Ectodermal cell (in vitro differentiated cells): ENCODE results near the gene AMT.
A peak's percentile ranks its signal among the peaks of the same experiment; 100 is the strongest.

Experiments used
- H3K27ac ChIP-seq: 2 replicates; pipeline ENCODE4 v1.7.0; 2013; ENCODE audit warnings: mild to moderate bottlenecking, low read depth, low read length; ENCODE audit not compliant: insufficient read depth, poor library complexity, severe bottlenecking
- H3K27me3 ChIP-seq: 2 replicates; pipeline ENCODE4 v1.7.0; 2013; ENCODE audit warnings: mild to moderate bottlenecking, low read length; ENCODE audit not compliant: insufficient read depth, control insufficient read depth, poor library complexity, severe bottlenecking
- H3K36me3 ChIP-seq: one replicate; pipeline ENCODE4 v1.7.0; 2013; ENCODE audit warnings: low read length; ENCODE audit not compliant: control insufficient read depth, insufficient read depth
- H3K4me1 ChIP-seq: one replicate; pipeline ENCODE4 v1.7.0; 2013; ENCODE audit warnings: low read length; ENCODE audit not compliant: control insufficient read depth, insufficient read depth
- H3K4me3 ChIP-seq: 2 replicates; pipeline ENCODE4 v1.7.0; 2013; ENCODE audit warnings: low read depth, low read length, control low read depth; ENCODE audit not compliant: insufficient read depth
- H3K9me3 ChIP-seq: 2 replicates; pipeline ENCODE4 v1.7.0; 2013; ENCODE audit warnings: mild to moderate bottlenecking, low read length, moderate library complexity; ENCODE audit not compliant: control insufficient read depth
- WGBS, 2 experiments: methylation state at CpG; one replicate each; pipeline ENCODE4 v1.1.7; 2013; ENCODE audit warnings: missing lambda C conversion rate in 2 of 2; 5-methylcytosine and 5-hydroxymethylcytosine counted together

Gene AMT

GRCh38 chr3:49460956-49461355 is 38.7 kb upstream of the AMT start:
- WGBS, 2 experiments: 85 to 90% methylated on average over 4 of the region's 4 CpGs
- no peaks in the 10 kb centered on the region for H3K27me3 ChIP-seq
- peak overlapping the region; percentile 84 for H3K27ac ChIP-seq
- no peaks in the 10 kb centered on the region for H3K36me3 ChIP-seq
- H3K9me3 ChIP-seq: no peaks in the 10 kb centered on the region
- no peak overlapping the region for H3K4me3 ChIP-seq
- peaks cover 44% of the 10 kb centered on the region for H3K4me1 ChIP-seq

GRCh38 chr3:49460188-49460890 is 38.1 kb upstream of the AMT start:
- no peak overlapping the region for H3K4me3 ChIP-seq
- WGBS, 2 experiments: 88 to 92% methylated on average over 2 of the region's 2 CpGs
- no peak overlapping the region for H3K27ac ChIP-seq
- H3K9me3 ChIP-seq: no peaks in the 10 kb centered on the region
- no peaks in the 10 kb centered on the region for H3K36me3 ChIP-seq
- H3K27me3 ChIP-seq: no peaks in the 10 kb centered on the region
- peaks cover 38% of the 10 kb centered on the region for H3K4me1 ChIP-seq

- 96 to 98% methylated on average over 3 of the region's 3 CpGs for WGBS, 2 experiments
- Histone ChIP-seq H3K27me3 (no peaks in the 10 kb centered on the region), H3K9me3 (no peaks in the 10 kb centered on the region), H3K36me3 (no peaks in the 10 kb centered on the region), H3K4me3 (no peak overlapping the region), H3K4me1 (peaks cover 35% of the 10 kb centered on the region), H3K27ac (no peak overlapping the region)
Observed at GRCh38 chr3:49456466-49456865, 34.2 kb upstream of the AMT start.

- H3K4me3 ChIP-seq: no peak overlapping the region
- H3K27me3 ChIP-seq: no peaks in the 10 kb centered on the region
- 68 to 70% methylated on average over 3 of the region's 3 CpGs for WGBS, 2 experiments
- peaks cover 22% of the 10 kb centered on the region for H3K4me1 ChIP-seq
- H3K9me3 ChIP-seq: no peaks in the 10 kb centered on the region
- no peak overlapping the region for H3K27ac ChIP-seq
- no peaks in the 10 kb centered on the region for H3K36me3 ChIP-seq
Observed at GRCh38 chr3:49454898-49455681, 32.8 kb upstream of the AMT start.

GRCh38 chr3:49454458-49454857 is 32.2 kb upstream of the AMT start:
- Histone ChIP-seq H3K27me3 (no peaks in the 10 kb centered on the region), H3K36me3 (no peaks in the 10 kb centered on the region), H3K4me1 (peaks cover 18% of the 10 kb centered on the region), H3K4me3 (no peak overlapping the region), H3K9me3 (no peaks in the 10 kb centered on the region), H3K27ac (no peak overlapping the region)
- 66 to 79% methylated on average over 2 of the region's 2 CpGs for WGBS, 2 experiments

GRCh38 chr3:49453621-49454020 is 31.3 kb upstream of the AMT start:
- Histone ChIP-seq H3K4me3 (no peak overlapping the region), H3K4me1 (peaks cover 10% of the 10 kb centered on the region), H3K27ac (no peak overlapping the region), H3K27me3 (no peaks in the 10 kb centered on the region), H3K36me3 (no peaks in the 10 kb centered on the region), H3K9me3 (no peaks in the 10 kb centered on the region)
- 95 to 96% methylated on average over 4 of the region's 4 CpGs for WGBS, 2 experiments

GRCh38 chr3:49445391-49445790 is 23.1 kb upstream of the AMT start:
- Histone ChIP-seq H3K27me3 (no peaks in the 10 kb centered on the region), H3K9me3 (no peaks in the 10 kb centered on the region), H3K4me3 (no peak overlapping the region), H3K27ac (no peak overlapping the region), H3K4me1 (no peaks in the 10 kb centered on the region), H3K36me3 (no peaks in the 10 kb centered on the region)
- WGBS, 2 experiments: 86 to 93% methylated on average over 5 of the region's 5 CpGs

GRCh38 chr3:49434731-49435130 is 12.5 kb upstream of the AMT start:
- no peaks in the 10 kb centered on the region for H3K4me1 ChIP-seq
- H3K36me3 ChIP-seq: no peaks in the 10 kb centered on the region
- no peak overlapping the region for H3K27ac ChIP-seq
- no peak overlapping the region for H3K4me3 ChIP-seq
- 88 to 91% methylated on average over 5 of the region's 5 CpGs for WGBS, 2 experiments
- no peaks in the 10 kb centered on the region for H3K9me3 ChIP-seq
- H3K27me3 ChIP-seq: no peaks in the 10 kb centered on the region

GRCh38 chr3:49428752-49429080 is 6.4 kb upstream of the AMT start:
- H3K36me3 ChIP-seq: no peaks in the 10 kb centered on the region
- H3K4me1 ChIP-seq: no peaks in the 10 kb centered on the region
- no peaks in the 10 kb centered on the region for H3K9me3 ChIP-seq
- 17 to 19% methylated on average over 9 of the region's 9 CpGs for WGBS, 2 experiments
- no peak overlapping the region for H3K27ac ChIP-seq
- H3K4me3 ChIP-seq: peak overlapping the region; percentile 63
- H3K27me3 ChIP-seq: no peaks in the 10 kb centered on the region

GRCh38 chr3:49427586-49427985 is 5.3 kb upstream of the AMT start:
- H3K9me3 ChIP-seq: no peaks in the 10 kb centered on the region
- H3K4me1 ChIP-seq: peaks cover 3% of the 10 kb centered on the region
- H3K4me3 ChIP-seq: no peak overlapping the region
- H3K27me3 ChIP-seq: no peaks in the 10 kb centered on the region
- no peaks in the 10 kb centered on the region for H3K36me3 ChIP-seq
- H3K27ac ChIP-seq: no peak overlapping the region
- WGBS, 2 experiments: 92 to 97% methylated on average over 1 of the region's 2 CpGs
